G401 (cell line): Measurements from ENCODE around the gene CAPRIN2. TPM values are rescaled to one million over a fixed set of nuclear protein-coding genes. Genes with fewer than 3 reads are reported as not detected.

Experiments
- DNase-seq: peaks from one replicate; pipeline ENCODE4 v3.0.0-alpha.2; 2015; ENCODE audit warnings: low spot score
- in situ Hi-C: cut with HindIII; loops from 2 replicates; pipeline ENCODE4 v1.10.0; 2016; ENCODE audit warnings: low sequenced_read_pairs, mixed read lengths
- total RNA-seq: library from RNA; depleted of rRNA; stranded (reverse); fragments of >200 nt; shearing (Covaris generic); gene quantifications from 2 replicates; pipeline ENCODE4 v1.2.3, GENCODE V29; 2014; rRNA removed

The CAPRIN2 gene, protein sequence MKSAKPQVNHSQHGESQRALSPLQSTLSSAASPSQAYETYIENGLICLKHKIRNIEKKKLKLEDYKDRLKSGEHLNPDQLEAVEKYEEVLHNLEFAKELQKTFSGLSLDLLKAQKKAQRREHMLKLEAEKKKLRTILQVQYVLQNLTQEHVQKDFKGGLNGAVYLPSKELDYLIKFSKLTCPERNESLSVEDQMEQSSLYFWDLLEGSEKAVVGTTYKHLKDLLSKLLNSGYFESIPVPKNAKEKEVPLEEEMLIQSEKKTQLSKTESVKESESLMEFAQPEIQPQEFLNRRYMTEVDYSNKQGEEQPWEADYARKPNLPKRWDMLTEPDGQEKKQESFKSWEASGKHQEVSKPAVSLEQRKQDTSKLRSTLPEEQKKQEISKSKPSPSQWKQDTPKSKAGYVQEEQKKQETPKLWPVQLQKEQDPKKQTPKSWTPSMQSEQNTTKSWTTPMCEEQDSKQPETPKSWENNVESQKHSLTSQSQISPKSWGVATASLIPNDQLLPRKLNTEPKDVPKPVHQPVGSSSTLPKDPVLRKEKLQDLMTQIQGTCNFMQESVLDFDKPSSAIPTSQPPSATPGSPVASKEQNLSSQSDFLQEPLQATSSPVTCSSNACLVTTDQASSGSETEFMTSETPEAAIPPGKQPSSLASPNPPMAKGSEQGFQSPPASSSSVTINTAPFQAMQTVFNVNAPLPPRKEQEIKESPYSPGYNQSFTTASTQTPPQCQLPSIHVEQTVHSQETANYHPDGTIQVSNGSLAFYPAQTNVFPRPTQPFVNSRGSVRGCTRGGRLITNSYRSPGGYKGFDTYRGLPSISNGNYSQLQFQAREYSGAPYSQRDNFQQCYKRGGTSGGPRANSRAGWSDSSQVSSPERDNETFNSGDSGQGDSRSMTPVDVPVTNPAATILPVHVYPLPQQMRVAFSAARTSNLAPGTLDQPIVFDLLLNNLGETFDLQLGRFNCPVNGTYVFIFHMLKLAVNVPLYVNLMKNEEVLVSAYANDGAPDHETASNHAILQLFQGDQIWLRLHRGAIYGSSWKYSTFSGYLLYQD
- 13.5 and 18.0 TPM in 2 replicates for total RNA-seq

DNA sequence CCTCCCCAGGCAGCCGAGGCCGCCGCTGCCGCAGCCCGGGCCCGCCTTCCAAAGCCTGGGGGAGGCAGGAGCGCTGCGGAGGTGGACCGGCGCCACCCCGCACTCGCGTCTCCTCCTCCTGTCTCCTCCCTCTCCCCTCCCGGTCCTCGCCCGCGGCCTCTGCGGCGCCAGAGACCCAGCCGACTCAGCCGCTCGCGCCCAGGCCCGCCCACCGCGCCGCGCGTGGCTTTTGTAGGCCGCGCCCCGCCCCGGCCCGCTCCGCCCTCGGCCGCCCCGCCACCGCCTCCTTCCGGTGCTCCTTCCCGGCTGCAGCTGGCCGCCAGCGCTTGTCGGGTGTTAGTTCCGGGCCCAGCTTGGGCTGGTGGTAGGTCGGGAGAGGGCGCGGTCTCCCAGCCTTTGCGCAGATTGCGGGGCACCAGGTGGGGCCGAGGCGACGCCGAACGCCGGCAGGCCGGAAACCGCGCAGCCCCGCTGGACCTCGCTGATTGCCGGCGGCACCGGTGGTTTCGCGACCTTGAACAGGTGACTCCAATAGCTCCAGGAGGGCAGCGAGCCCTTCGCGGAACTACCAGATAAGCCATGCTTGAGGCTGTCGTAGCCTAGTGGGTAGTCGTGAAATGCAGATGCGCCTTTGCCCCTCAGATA lies at the start of gene CAPRIN2:
Gene CAPRIN2, minus strand, starts transcription at position 202 of the 645 bp plus-strand sequence. CDS start 1,431 bp downstream, outside the sequence.
- in situ Hi-C loops: no loop called here
- DNase-seq: peak; percentile 92

DNA sequence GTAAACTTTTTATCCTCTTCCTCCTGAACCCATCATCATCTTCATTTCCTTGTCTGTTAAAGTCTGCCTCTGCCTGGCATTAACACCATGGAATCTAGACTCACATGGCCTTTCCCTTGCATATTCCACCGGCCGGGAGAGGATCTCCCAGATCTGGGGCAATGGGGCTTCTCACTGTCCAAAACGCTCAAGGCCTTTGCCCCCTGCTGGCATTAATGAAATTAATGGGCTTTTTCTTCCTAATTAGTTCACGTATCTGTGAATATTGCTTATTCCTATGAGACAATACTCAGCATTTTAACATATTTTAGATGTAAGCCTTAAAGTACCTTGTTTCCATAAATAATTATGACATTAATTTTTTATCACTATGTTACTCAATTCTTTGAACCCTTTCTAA lies 42.9 kb upstream of the CAPRIN2 start:
- in situ Hi-C loops: no loop called here
- no peak for DNase-seq

DNA sequence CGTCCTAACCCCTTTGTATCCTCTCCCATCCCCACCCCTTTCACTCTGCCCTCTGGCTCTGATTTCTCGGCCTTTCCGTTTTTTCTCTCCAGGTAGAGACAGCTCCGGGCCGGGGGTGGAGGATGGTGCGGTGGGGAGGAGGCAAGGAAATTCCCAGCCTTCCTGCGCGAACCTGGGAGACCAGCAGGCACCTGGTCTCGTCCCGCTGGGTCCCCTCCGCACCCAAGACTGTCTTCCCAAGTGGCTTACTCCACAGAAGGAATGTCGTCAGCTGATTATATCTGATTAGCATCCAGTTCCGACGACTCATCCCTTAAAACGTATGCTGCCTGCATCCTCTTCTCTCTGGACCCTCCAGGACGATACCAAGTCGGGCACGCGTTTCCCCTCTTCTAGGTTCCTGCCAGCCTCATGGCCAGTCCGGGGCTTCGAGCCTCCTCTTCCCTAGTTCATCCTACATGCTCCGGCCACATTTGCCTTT lies 42.2 kb upstream of the CAPRIN2 start:
- DNase-seq: peak; percentile 58
- in situ Hi-C loops: no loop called here

DNA sequence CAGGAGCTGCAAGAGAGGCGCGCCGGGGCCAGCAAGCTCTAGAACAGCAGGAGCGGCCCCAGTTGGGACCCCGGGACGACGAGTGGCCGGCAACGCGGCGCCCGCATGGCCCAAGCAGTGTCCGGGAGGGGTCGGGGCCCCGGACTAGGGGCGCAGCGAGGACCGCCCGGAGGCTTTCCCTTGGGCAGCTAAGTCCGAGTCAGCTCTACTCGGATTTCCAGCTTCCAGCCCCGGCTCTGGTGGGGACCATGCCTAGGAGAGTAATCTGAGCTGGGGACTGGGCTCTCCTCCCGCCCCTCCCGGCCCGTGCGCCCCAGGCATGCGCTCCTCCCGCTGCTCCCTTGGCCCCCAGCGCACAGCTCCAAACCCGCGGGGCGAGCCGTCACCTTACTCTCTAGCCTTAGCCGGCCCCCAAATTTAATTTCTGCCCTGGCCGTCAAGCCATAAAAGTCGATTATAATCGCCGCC lies 41.6 kb upstream of the CAPRIN2 start:
- in situ Hi-C loops: no loop called here
- peak; percentile 55 for DNase-seq

DNA sequence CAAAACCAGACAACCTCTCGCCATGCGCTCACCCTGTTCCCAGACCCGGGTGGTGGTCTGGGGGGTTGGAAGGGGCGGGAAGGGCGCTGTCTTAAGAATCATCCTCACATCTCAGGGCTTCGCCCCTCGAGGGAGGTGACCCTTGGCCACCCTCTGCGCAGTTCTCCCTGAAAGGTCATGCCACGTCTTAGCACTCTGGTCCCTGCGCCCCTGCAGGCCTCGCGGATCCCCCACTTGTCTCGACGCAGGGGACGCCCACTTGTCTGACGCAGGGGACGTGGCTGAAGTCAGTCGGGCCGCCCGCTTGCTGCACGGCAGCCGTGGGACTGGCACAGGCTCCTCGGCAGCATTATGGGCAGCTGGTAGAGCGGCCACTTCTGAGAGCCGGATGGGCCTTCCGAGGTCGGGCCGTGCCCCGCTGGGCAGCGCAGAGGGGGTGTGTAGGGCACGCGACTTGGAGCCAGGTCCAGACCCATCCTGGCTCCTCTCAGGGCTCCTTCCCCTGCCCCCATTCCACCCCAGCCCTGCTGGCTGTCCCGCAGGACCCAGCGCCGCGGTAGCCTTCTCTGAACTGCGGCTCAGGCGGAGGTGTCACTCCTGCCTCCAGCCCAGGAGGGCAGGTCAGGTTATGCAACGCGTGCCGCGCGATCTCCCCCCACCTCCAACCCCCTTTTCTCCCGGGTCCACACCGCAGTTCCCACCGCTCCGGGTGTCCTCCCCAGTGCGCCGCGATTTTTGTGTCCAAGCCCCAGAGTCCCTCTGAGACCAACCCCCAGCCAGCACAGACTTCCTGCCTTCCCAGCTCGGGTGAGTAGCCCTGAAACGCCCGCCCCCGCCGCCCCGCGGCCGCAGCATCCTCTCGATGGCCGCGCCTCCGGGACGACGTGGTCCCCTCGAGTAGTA lies 40.9 kb upstream of the CAPRIN2 start:
- DNase-seq: peak; percentile 69
- in situ Hi-C loops: no loop called here

DNA sequence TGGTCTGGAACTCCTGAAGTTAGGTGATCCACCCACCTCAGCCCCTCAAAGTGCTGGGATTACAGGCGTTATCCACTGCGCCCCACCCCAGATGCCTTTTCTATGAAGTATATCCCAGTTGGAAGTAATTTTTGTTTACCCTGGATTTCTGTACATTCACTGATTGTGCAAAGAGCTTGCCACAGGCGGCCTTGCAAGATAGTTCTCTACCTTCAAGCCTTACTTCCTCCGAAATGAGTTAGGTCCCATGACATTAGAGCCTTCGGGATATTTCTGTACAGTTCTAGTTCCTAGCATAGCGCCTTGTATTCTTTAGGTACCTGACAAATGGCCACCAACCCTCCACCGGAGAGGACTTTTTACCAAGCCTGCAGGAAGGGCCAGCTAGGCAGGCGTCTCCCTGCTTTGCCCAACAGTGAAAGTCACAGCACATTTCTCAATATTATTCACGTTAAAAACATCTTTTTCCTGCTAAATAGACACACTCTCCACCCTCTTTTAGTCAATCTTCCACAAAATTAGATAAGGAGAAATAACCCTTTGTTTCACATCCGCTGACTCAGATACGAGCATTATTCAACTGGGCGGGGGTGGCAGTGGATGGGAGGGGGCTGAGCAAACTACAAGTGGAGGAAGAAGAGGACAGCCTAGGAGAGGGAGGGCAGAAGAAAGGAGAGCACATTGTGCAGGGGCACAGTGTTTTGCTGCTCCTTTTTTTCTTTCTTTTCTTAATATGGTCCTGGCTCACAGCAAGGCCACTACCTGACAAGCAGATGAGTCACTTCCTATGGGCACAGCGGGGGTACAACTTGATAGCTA lies 40.0 kb upstream of the CAPRIN2 start:
- peak; percentile 88 for DNase-seq
- in situ Hi-C loops: no loop called here

DNA sequence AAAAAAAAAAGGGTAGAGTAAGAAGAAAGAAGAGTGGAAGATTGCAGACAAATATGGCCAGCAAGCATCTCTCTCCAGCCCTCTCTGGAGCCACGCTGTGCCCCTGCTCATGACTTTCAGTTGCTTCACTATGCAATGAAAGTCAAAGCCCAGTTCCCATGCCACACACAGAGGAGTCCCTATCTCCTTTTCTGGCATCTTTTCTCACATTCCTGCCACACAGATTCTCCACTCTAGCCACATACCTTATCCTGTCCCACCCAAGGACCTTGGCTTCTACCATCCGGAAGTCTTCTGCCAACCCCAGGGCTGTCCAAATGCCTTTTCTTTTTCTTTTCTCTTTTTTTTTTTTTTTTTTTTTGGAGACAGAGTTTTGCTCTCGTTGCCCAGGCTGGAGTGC lies 39.3 kb upstream of the CAPRIN2 start:
- in situ Hi-C loops: no loop called here
- no peak for DNase-seq

DNA sequence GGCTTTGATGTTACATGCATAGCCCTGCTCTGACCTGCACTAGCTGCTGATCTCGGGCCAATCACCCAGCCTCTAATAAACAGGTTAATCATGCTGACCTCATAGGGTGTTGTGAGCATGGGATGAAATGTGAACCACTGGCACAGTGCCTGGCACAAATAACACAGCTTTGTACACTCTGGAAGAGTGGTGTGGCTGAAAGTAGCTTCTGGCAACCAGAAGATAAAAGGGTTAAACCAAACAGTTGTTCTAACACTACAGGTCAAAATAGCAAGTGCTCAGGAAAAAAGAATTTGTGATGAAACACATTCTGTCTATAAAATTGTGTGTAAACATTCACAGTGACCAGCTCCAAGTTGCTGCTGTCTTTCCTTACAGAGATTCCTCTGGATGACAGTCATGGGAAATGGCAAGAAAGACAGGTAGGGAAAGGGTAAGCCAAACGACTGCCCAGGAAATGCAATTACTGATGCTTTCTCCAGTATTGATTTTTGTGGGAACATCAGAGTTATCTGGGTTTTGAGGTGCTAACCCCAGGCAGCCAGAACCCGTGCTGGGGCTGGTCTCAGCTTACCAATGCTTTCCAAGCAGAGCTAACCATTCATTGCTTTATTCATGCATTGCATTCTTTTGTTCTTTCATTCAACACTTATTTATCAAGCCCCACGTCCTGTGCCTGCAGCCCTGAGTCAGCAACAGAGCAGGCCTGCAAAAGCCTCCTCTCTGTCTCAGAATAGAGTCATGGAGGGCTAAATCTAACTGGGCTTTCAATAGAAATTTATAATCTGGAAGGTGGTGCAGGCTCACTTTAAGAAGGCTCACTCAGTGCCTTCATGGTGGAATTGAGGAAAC lies 38.1 kb upstream of the CAPRIN2 start:
- in situ Hi-C loops: no loop called here
- no peak for DNase-seq

DNA sequence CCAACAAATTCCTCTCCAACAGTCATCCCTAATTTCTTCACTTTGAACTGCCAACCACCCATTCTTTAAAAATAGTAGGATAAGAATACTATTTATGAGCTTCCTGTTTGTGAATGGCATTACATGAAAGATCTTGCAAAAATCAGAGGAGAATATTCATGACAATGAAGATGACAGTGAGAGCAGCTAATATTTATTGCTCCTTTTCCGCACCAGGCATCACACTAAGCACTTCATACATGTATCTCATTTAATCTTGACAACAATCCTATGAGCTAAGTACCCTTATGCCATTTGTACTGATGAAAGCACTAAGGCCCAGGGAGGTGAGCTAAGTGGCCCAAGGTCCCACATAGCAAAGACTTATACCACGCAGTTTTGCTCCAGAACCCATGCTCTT lies 37.3 kb upstream of the CAPRIN2 start:
- no peak for DNase-seq
- in situ Hi-C loops: no loop called here

DNA sequence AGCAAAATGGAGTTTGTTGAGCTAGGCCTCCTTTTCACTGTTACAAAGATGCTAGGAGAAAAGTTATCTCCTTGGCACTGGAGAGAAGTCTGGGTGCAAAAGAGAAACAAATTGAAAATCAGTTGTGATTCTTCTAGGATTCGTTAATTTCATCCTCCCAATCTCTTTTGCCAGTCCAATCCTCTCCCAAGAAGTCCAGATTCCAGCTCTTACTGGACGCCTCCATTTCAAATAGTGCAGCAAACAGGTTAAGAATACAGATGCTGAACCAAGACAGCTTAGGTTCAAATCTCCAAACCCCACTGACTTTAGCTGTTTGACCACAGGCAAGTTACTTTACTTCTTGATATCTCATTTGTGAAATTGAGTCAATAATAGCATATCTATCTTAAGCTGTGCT lies 34.0 kb upstream of the CAPRIN2 start:
- in situ Hi-C loops: no loop called here
- no peak for DNase-seq

DNA sequence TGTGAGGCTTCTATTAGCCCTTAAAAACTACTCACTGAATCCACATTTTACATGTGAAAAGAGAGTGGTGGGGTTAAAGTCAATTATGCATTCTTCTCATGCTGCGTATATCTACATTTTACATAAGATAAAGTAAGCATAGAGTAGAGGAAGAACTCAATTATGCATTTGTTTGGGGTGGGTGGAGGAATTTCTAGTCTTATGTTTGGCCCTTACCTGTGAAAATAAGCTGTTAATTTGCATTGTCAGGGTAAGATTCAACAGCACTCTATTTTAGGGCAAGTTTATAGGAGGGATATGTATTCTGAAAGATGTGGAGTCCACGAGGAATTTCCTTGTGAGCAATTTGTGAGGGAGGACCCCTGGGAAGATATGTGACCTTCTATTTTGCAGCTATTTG lies 30.9 kb upstream of the CAPRIN2 start:
- in situ Hi-C loops: no loop called here

DNA sequence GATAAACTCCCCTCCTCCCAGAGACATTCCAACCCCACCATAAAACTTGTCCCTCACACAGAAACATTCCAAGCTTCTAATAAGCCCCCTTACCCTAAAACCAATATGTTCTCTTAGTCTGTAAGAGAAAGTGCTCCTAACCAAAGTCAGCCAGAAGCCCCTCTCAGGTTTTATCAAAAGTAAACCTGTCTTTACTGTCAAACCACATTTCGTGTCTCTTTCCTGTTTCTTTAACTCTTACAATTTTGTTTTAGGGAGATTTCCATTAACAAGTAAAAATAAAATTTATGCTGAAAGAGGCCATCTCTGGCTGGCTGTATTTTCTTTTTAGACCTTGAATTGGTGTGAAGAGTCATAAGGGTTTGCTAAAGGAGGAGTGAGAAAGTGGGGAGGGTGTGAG lies 29.8 kb upstream of the CAPRIN2 start:
- DNase-seq: no peak
- in situ Hi-C loops: no loop called here

More for the DNA sequence above, 30.9 kb upstream of the CAPRIN2 start:
- no peak for DNase-seq

DNA sequence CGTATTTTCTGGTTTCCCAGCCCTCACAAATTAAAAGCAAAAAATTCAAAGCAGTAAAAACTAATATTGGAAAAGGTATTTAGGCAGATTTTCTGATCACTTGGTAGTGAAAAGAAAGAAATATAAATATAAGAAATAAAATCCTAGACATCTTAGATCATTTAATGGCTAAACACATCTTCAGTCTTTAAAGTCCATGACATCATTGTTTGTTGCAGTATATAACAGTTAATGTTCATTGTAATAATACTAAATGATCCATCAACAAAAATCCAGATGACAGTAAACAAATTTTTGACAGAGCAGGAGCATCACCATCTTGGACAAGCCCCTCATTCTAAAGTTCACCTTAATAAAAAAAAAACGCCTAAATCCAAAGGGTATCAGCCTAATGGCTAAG lies 29.2 kb upstream of the CAPRIN2 start:
- no peak for DNase-seq
- in situ Hi-C loops: no loop called here

DNA sequence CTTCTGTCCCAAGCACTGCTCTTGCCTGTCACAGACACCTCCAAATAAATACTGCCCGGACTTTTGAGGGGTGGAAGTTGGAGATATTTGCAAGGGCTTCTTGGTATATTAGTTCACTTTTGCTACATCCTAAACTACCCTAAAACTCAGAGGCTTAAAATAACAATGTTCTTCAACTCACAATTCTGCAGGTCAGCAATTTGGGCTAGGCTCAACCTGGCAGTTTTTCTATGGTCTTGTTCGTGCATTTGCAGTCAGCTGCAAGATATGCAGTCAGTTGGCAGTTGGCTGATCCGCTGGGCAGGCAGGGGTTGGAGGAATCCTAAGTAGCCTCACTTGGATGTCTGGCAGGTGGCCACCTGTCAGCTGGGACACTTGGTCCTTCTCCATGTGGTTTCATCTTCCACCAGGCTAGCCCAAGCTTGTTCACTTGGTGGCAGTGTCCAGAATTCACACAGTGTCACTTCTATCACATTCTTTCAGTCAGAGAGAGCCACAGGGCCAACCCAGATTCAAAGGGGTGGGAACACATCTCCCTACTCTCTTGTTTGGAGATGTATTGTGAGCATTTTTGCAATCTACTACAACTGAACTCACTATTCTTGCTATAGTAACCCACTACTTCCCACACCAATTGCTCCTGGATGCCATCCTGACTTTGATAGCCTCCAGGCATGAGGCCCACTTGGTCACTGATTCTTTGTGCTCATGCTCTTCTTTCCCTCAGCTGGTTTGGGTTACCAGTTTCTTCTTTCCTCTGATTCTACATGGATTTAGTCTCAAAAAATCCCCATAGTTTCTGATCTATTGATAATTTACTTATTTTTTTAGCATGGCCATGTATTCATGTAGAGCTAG lies 27.8 kb upstream of the CAPRIN2 start:
- DNase-seq: no peak
- in situ Hi-C loops: no loop called here

DNA sequence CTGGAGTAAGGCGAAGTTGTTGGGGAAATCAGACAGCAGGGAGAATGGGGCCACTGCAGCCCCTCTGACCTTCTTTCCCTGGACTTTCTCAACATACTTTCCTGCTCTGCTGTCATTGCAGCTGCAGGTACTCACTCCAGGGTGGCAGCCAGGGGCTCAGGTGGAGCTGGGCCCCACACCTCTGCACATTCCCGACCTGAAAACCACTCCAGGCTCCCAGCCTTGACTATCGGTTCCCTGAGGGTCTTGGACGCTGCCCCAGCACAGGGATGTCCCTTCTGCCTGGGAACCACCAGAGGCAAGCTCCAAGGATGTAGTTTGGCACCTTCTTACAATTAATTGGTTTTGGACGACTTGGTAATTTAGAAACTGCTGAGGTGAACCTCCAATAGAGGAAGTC lies 24.8 kb upstream of the CAPRIN2 start:
- no peak for DNase-seq
- in situ Hi-C loops: no loop called here

DNA sequence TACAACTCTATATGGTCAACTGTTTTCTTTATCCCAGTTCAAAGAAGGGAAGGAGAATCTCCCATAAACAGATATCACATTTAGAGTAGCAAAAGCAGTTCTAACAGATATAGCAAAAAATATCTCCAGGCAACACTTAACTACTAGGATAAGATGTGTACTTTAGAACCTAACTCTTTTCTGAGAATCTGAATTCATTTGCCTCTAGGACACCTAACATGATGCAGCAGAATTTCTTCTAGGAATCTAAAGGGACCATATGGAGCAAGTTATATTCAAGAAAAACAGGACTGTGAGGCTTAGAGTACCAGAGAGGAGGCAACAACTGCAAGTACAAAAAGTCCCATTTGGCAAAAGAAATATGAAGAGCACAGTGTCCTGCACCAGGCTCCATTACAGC lies 24.4 kb upstream of the CAPRIN2 start:
- DNase-seq: no peak
- in situ Hi-C loops: no loop called here
